K562 (cell line): ENCODE data around the gene CLCF1. TPM values are rescaled to one million over a fixed set of nuclear protein-coding genes. Genes with fewer than 3 reads are reported as not detected.

Source experiments
- ATAC-seq: fragments of 200-7000 bp; cut with Tn5 transposase; 3 replicates; pipeline ENCODE4 v1.9.1; 2020; ENCODE audit warnings: moderate library complexity
- BruUV-seq: library from RNA; stranded (reverse); fragments of 400-500 nt; replicated peaks from 2 replicates; lab custom pipeline; 2021; lab: Mats Ljungman, UMichigan
- CTCF ChIA-PET: fragments of 300-600 bp; formaldehyde crosslinking; extraction: SDS; loops from one replicate; lab custom pipeline; 2021; ENCODE audit warnings: low intra/inter-chr PET ratio; lab: Yijun Ruan, JAX
- POLR2A ChIA-PET: fragments of 300-600, 350-650 bp; sonication (Branson Sonifier 250); formaldehyde crosslinking; extraction: SDS; loops from one replicate; lab custom pipeline; 2021; ENCODE audit warnings: antibody characterized with exemption, inconsistent platforms; lab: Yijun Ruan, JAX
- DNase-seq, 4 experiments: peaks; one replicate each; pipeline versions ENCODE4 v3.0.0 to v3.0.0-alpha.2; 2011 to 2018; ENCODE audit warnings: low spot score in 3 of 4, mixed read lengths in 3 of 4; ENCODE audit errors: extremely low read depth in 1 of 4
- FAIRE-seq: peaks from 2 replicates; lab custom pipeline; 2011; peaks lifted over from hg19 to GRCh38; lab: Jason Lieb, UNC
- H2AFZ ChIP-seq: 2 replicates; pipeline ENCODE4 v1.6.0; 2011; ENCODE audit warnings: low read depth, low read length, control low read depth, inconsistent platforms
- H3K27ac ChIP-seq: fragments of 200-600 bp; 3 replicates; pipeline ENCODE4 v1.8.0; 2011; ENCODE audit warnings: low read depth, mild to moderate bottlenecking, control low read depth, inconsistent platforms, low read length, moderate library complexity, mixed read lengths; ENCODE audit errors: extremely low read depth
- H3K27me3 ChIP-seq, 2 experiments: fragments of 300-600 bp in 1 of 2; 2 replicates in 1 of 2; 3 replicates in 1 of 2; pipeline versions ENCODE4 v1.6.0 to v1.8.0; 2011; ENCODE audit warnings: inconsistent platforms in 2 of 2, low read length in 2 of 2, mild to moderate bottlenecking in 1 of 2, mixed read lengths in 1 of 2, moderate library complexity in 1 of 2; ENCODE audit not compliant: control insufficient read depth in 2 of 2, insufficient read depth in 2 of 2
- H3K36me3 ChIP-seq: fragments of 300-600 bp; 3 replicates; pipeline ENCODE4 v1.8.0; 2011; ENCODE audit warnings: mild to moderate bottlenecking, low read length, inconsistent platforms; ENCODE audit not compliant: control insufficient read depth, insufficient read depth
- H3K4me1 ChIP-seq, 2 experiments: fragments of 200-600 bp in 1 of 2; replicated peaks in 1 of 2; 2 replicates in 1 of 2; 3 replicates in 1 of 2; pipeline versions ENCODE4 v1.5.1 to v1.8.0; 2011; ENCODE audit warnings: inconsistent platforms in 2 of 2, low read length in 2 of 2, mild to moderate bottlenecking in 1 of 2, mixed read lengths in 1 of 2, moderate library complexity in 1 of 2; ENCODE audit not compliant: control insufficient read depth in 2 of 2, insufficient read depth in 2 of 2
- H3K4me2 ChIP-seq: 2 replicates; pipeline ENCODE4 v1.6.1; 2011; ENCODE audit warnings: low read length, control low read depth, inconsistent platforms, mixed read lengths; ENCODE audit not compliant: insufficient read depth
- H3K4me3 ChIP-seq: fragments of 200-600 bp; sonication (generic), shearing (Covaris generic); 2 replicates; pipeline ENCODE4 v1.5.1; 2016; ENCODE audit warnings: control low read depth, inconsistent platforms
- H3K79me2 ChIP-seq: fragments of 200-600 bp; 3 replicates; pipeline ENCODE4 v1.8.0; 2011; ENCODE audit warnings: low read length, inconsistent platforms; ENCODE audit not compliant: control insufficient read depth, insufficient read depth
- H3K9ac ChIP-seq, 2 experiments: 2 replicates each; pipeline versions ENCODE4 v1.6.0 to v1.6.1; 2011; ENCODE audit warnings: low read depth in 2 of 2, low read length in 2 of 2, control low read depth in 1 of 2, inconsistent platforms in 1 of 2, mild to moderate bottlenecking in 1 of 2, mixed read lengths in 1 of 2; ENCODE audit not compliant: insufficient read depth in 1 of 2
- H3K9me1 ChIP-seq: one replicate; pipeline ENCODE4 v1.6.0; 2011; ENCODE audit warnings: inconsistent platforms, mild to moderate bottlenecking, low read length, moderate library complexity; ENCODE audit not compliant: control insufficient read depth, insufficient read depth
- H3K9me3 ChIP-seq: replicated peaks from 2 replicates; pipeline ENCODE4 v1.5.1; 2011; ENCODE audit warnings: low read depth, low read length, inconsistent platforms; ENCODE audit not compliant: control insufficient read depth, insufficient read depth
- H4K20me1 ChIP-seq: replicated peaks from 2 replicates; pipeline ENCODE4 v1.6.1; 2011; ENCODE audit warnings: low read length, inconsistent platforms, mixed read lengths; ENCODE audit not compliant: control insufficient read depth, insufficient read depth
- CHCHD3 ChIP-seq: fragments of 250-450 bp; sonication (Bioruptor Pico); IDR thresholded peaks from 2 replicates; pipeline ENCODE4 v2.1.2; 2022; ENCODE audit warnings: mild to moderate bottlenecking
- CUX1 ChIP-seq: fragments of 200-800 bp; sonication (Bioruptor generic); IDR thresholded peaks from 2 replicates; pipeline ENCODE4 v1.6.1; 2016; ENCODE audit warnings: missing genetic modification characterization, missing compliant biosample characterization
- EP400 ChIP-seq: fragments of 450-650 bp; IDR thresholded peaks from 2 replicates; pipeline ENCODE4 v1.6.1; 2017; ENCODE audit warnings: antibody characterized with exemption, mild to moderate bottlenecking, moderate library complexity
- FUS ChIP-seq: fragments of 200-400 bp; formaldehyde crosslinking; optimal IDR thresholded peaks from 2 replicates; pipeline ENCODE3; 2017; ENCODE audit warnings: low read depth, low read length
- HNRNPUL1 ChIP-seq: fragments of 200-400 bp; formaldehyde crosslinking; IDR thresholded peaks from 2 replicates; pipeline ENCODE4 v1.6.1; 2017; ENCODE audit warnings: low read length
- NCOA1 ChIP-seq: fragments of 450-650 bp; IDR thresholded peaks from 2 replicates; pipeline ENCODE4 v1.6.1; 2016; ENCODE audit warnings: low read depth
- NR2F6 ChIP-seq: fragments of 450-650 bp; formaldehyde crosslinking; IDR thresholded peaks from 2 replicates; pipeline ENCODE4 v1.4.0; 2020; ENCODE audit warnings: mild to moderate bottlenecking
- RBM15 ChIP-seq: fragments of 200-400 bp; formaldehyde crosslinking; IDR thresholded peaks from 2 replicates; pipeline ENCODE4 v1.6.1; 2018; ENCODE audit warnings: mild to moderate bottlenecking, low read length, moderate library complexity; ENCODE audit not compliant: insufficient read depth
- ZHX1 ChIP-seq: fragments of 150-350 bp; conservative IDR thresholded peaks from 2 replicates; pipeline ENCODE4 v1.6.1; 2014; ENCODE audit warnings: low read length
- ZNF512 ChIP-seq: IDR thresholded peaks from 2 replicates; pipeline ENCODE4 v1.6.1; 2016; ENCODE audit warnings: missing genetic modification characterization, missing compliant biosample characterization
- ZNF644 ChIP-seq: fragments of 200-800 bp; sonication (Bioruptor generic); IDR thresholded peaks from 2 replicates; pipeline ENCODE4 v1.6.1; 2016; ENCODE audit warnings: low read depth, missing genetic modification characterization, missing compliant biosample characterization
- WGBS: fragments of 100-300 bp; shearing (Covaris generic); methylation state at CpG from one replicate; pipeline ENCODE4 v1.1.6; 2016; ENCODE audit warnings: low coverage, mixed read lengths; ENCODE audit not compliant: insufficient coverage; ENCODE audit errors: missing lambda C conversion rate; 5-methylcytosine and 5-hydroxymethylcytosine counted together
- in situ Hi-C: fragments of 300-500 bp; cut with MboI; formaldehyde crosslinking; loops from 4 replicates; pipeline ENCODE4 v1.15.0; 2018; ENCODE audit warnings: inconsistent platforms, mixed read lengths
- intact Hi-C: fragments of 100-400 bp; cut with micrococcal nuclease; formaldehyde crosslinking; loops from 2 replicates; pipeline ENCODE4 v1.14.2; 2022
- polyA plus RNA-seq, 8 experiments: library from polyadenylated mRNA; depleted of rRNA in 4 of 8; stranded (reverse) in 5 of 8; unstranded in 3 of 8; fragments of >200 nt; fragmentation: Nextera tagmentation in 2 of 8; fragmentation: Illumina TruSeq in 1 of 8; extraction: Ambion mirVana in 2 of 8; extraction: Trizol in 1 of 8; gene quantifications; 2 replicates each; pipeline versions ENCODE4 v1.2.1 to v1.2.3, GENCODE V29; 2011 to 2014; ENCODE audit warnings: inconsistent platforms in 1 of 8, missing spikeins in 1 of 8
- total RNA-seq, 7 experiments: library from RNA; depleted of rRNA in 6 of 7; stranded (reverse); fragments of >200 nt in 6 of 7; fragmentation: Illumina TruSeq in 2 of 7; extraction: Trizol in 2 of 7; gene quantifications; 2 replicates each; pipeline versions ENCODE4 v1.2.1 to v1.2.3, GENCODE V29; 2011 to 2021; ENCODE audit warnings: low replicate concordance in 1 of 7

The CLCF1 gene
- total and polyA plus RNA-seq, 9 of the 15 experiments (the other 6 are each of a cell fraction or from before 2014, with no cell fraction given) = 0.49 to 5.8 (median 3.0) TPM

- H3K4me3 ChIP-seq = no peak overlapping the region
- in situ Hi-C loops = loop anchor here (5.0 kb wide), 1 partner anchor 233 kb away; no protein-coding TSS in a partner anchor
- peaks cover 44 to 50% of the 10 kb centered on the region in 2 experiments for H3K4me1 ChIP-seq
- no peaks in the 10 kb centered on the region for H4K20me1 ChIP-seq
- no TSS peak for BruUV-seq
- no peaks in the 10 kb centered on the region for H3K27me3 ChIP-seq
- no peak overlapping the region for H3K9ac ChIP-seq
- ChIA-PET CTCF (no interaction called here), POLR2A (interaction anchor here (0.6 to 3.5 kb wide), 6 partner anchors 13 to 335 kb away, joined by 3 to 10 read pairs (median 4); partner anchors contain the start of gene GRK2)
- H3K9me3 ChIP-seq = no peaks in the 10 kb centered on the region
- 57% methylated on average over 9 of the region's 9 CpGs for WGBS
- no peak overlapping the region; the same call in 1 of the 2 replicates for H2AFZ ChIP-seq
- intact Hi-C loops = no loop called here
- FAIRE-seq (no peak), DNase-seq (peak in 2 of 4 experiments; percentile 0 to 10), ATAC-seq (no peak)
- no peaks in the 10 kb centered on the region for H3K9me1 ChIP-seq
- no peaks in the 10 kb centered on the region for H3K36me3 ChIP-seq
- H3K4me2 ChIP-seq = no peak overlapping the region
- no peak overlapping the region for H3K27ac ChIP-seq
- H3K79me2 ChIP-seq = peaks cover 6% of the 10 kb centered on the region; the same call in 1 of the 3 replicates
- TF ChIP-seq RBM15 = no peak
- no peak for TF ChIP-seq EP400
- TF ChIP-seq NCOA1 = no peak
- TF ChIP-seq NR2F6 (CRISPR knock-in tag) = no peak
- no peak for TF ChIP-seq ZNF512
- TF ChIP-seq CHCHD3 = no peak
- TF ChIP-seq FUS = no peak
- TF ChIP-seq ZHX1 = no peak
- TF ChIP-seq CUX1 = no peak
- no peak for TF ChIP-seq ZNF644
- TF ChIP-seq HNRNPUL1 = no peak
These were observed 58.0 kb downstream of the CLCF1 start for GRCh38 chr11:67315325-67315909.
